ENCODE results near the gene MGAT4B.

Gene MGAT4B

DNA sequence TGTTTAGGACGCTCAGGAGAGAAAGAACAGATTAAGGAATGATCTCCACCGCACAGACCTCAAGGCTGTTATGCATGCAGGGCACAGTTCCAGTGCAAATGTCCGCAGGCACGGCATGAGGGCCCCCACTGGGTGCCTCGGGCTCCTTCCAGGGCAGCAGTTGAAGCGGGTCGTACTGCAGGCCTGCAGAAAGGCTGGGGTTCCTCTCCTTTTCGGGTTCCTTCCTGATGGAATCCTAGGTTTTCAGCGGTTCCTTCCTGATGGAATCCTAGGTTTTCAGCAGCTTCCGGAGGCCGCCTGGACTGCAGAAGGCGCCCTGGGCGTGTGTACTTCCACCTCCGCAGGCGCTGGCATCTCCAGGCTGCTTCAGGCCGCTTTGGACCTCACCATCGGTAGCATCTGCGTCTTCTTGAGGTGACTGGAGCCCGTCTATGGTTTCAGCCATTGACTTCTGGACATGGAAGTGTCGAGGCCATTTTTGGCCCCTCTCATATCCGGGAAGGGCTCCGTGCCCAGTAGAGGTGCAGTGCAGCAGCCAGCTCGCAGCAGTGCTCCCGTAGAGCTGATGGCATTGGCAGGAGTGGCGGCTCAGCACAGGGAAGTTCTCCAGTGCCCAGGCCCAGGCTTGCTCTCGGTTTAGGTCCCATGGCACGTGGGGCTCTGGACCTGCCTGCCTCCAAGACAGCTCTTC is 5.6 kb upstream of the MGAT4B start:
- no peak overlapping the region for H3K4me3 ChIP-seq (replicated peaks; ENCODE audit: low read depth, low read length)
- TF ChIP-seq, protein P1, sequence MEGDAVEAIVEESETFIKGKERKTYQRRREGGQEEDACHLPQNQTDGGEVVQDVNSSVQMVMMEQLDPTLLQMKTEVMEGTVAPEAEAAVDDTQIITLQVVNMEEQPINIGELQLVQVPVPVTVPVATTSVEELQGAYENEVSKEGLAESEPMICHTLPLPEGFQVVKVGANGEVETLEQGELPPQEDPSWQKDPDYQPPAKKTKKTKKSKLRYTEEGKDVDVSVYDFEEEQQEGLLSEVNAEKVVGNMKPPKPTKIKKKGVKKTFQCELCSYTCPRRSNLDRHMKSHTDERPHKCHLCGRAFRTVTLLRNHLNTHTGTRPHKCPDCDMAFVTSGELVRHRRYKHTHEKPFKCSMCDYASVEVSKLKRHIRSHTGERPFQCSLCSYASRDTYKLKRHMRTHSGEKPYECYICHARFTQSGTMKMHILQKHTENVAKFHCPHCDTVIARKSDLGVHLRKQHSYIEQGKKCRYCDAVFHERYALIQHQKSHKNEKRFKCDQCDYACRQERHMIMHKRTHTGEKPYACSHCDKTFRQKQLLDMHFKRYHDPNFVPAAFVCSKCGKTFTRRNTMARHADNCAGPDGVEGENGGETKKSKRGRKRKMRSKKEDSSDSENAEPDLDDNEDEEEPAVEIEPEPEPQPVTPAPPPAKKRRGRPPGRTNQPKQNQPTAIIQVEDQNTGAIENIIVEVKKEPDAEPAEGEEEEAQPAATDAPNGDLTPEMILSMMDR (IDR thresholded peaks at IDR 0.05; ENCODE audit: insufficient read depth, low read length, poor library complexity, severe bottlenecking) = no peak
- H3K27me3 ChIP-seq (replicated peaks; ENCODE audit: control insufficient read depth, insufficient read depth, low read length) = no peaks in the 10 kb centered on the region
- no peaks in the 10 kb centered on the region; the same call in none of the 2 replicates for H3K36me3 ChIP-seq (ENCODE audit: control insufficient read depth, insufficient read depth, low read length)
- DNase-seq (ENCODE audit: extremely low read depth, insufficient read length) = no peak

DNA sequence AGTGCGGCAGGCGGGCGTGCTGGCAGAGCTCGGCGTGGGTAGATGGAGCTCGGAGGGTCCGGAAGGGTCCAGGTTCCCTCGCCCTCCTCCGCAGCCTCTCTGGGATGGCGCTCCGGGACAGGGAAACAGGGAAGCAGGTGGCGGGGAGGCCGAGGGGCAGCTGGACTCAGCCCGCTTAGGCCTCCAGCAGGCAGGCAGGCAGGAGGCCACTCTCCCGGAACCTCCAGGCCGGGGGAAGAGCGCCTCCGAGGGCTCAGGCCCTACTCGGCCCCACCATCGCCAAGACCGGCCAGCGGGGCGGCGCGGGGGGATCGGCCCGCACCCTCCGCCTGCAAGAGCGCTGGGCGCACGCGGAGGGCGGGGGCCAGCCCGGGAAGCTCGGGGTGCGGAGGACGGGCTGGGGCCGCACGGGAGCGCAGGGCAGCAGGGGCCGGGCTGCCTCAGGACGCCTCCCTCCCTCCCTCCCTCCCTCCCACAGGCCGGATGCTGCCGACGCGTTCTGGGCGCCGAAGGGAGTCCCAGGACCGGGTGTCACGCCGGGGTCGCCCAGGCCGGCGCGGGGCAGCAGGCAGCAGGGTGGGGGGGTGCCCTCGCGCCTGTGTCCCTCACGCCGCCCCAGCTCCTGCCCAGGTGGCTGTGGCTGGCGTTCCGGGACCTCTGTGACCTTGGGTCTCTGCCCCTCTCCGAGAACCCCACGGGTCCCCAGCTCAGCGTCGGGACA is 977 bp downstream of the MGAT4B start:
- H3K4me3 ChIP-seq (replicated peaks; ENCODE audit: low read depth, low read length) = peak overlapping the region; percentile 86
- peaks cover 2% of the 10 kb centered on the region for H3K36me3 ChIP-seq (ENCODE audit: control insufficient read depth, insufficient read depth, low read length)
- DNase-seq (ENCODE audit: extremely low read depth, insufficient read length) = peak; percentile 65
- TF ChIP-seq, protein P1 (IDR thresholded peaks at IDR 0.05; ENCODE audit: insufficient read depth, low read length, poor library complexity, severe bottlenecking) = no peak
- H3K27me3 ChIP-seq (replicated peaks; ENCODE audit: control insufficient read depth, insufficient read depth, low read length) = no peaks in the 10 kb centered on the region

DNA sequence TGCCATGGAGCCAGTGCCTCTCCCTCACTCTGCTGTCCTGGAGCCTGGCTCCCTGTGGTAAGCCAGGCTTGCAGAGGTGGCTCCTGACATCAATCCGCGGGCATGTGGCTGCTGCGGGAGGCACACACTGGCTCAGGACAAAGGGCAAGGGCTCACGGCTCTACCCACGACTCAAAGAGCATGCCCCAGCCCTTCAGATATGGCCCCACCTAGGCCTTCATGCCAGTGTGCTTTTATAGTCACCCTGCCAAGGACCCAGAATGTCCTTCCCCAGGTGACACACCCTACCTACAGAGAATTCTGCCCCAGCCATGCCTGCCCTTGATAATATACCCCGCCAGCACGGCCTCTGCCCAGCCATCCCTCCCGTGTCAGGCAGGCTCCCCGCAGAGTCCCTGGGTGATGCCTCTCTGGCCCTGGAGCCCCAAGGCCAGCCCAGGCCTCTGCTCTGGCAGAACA is 1.6 kb downstream of the MGAT4B start:
- DNase-seq (ENCODE audit: extremely low read depth, insufficient read length) = no peak
- Histone ChIP-seq H3K27me3 (replicated peaks; ENCODE audit: control insufficient read depth, insufficient read depth, low read length) (no peaks in the 10 kb centered on the region), H3K4me3 (replicated peaks; ENCODE audit: low read depth, low read length) (peak overlapping the region; percentile 86), H3K36me3 (ENCODE audit: control insufficient read depth, insufficient read depth, low read length) (peaks cover 2% of the 10 kb centered on the region)
- TF ChIP-seq, protein P1 (IDR thresholded peaks at IDR 0.05; ENCODE audit: insufficient read depth, low read length, poor library complexity, severe bottlenecking) = no peak

DNA sequence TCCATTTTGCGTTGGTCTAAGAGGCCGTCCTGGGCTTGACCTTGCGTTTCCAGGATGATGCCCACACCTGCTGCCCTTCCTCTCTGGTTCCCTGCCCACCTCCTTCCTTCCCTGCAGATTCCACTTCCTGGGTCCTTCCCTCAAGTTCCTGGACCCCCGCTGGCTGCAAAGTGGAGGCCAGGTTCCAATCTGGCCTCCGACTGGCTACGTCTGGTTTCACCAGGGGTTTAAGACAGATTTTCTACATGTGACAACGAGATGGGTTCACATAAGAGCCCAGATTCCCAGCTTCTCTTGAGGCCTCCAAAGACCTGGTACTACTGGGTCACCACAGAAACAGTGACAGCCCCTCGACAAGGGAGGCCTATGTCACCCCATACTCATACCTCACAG is 2.1 kb downstream of the MGAT4B start:
- Histone ChIP-seq H3K4me3 (replicated peaks; ENCODE audit: low read depth, low read length) (no peak overlapping the region), H3K27me3 (replicated peaks; ENCODE audit: control insufficient read depth, insufficient read depth, low read length) (no peaks in the 10 kb centered on the region), H3K36me3 (ENCODE audit: control insufficient read depth, insufficient read depth, low read length) (peaks cover 6% of the 10 kb centered on the region)
- TF ChIP-seq, protein P1 (IDR thresholded peaks at IDR 0.05; ENCODE audit: insufficient read depth, low read length, poor library complexity, severe bottlenecking) = no peak
- DNase-seq (ENCODE audit: extremely low read depth, insufficient read length) = no peak

DNA sequence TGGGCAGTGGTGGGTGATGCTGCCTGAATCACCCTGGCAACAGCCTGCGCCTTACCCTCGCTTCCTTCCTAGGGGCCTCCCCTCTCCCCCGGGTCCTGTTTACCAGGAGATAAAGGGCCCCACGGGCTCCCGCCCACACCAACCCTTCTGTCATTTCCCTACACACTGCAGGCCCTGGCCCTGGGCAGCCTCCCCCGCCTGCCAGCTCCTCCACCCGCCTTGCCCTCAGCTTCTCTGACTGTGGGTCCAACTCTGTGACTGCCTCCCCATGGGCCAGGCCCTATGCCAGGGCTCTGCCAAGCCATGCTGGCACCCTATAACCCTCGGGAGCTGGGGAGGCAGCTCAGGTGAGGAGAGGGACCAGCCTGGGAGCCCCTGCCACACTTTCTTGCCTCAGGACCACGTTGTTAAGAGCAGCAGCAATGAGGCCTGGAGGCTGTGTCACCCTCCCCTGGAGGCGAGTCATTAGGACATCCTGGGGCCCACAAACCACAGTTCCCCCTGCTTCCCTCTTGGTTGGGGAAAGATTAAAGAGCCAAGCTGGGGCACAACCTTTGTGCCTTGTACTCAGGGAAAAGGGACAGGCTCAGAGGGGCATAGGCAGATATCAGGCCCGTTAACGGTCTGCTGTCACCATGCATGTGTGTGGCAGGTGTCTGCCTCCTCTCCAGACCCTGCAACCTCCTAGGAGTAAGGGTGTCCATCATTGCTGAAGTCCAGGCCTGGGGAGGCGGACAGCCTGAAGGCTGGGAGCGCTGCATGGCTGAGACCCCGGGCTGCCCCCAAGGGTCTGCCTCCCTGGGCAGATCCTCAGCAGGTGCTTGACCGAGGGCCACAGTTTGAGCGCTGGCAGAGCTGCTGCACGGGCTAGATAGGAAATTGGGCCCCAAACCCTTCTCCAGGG is 2.8 kb downstream of the MGAT4B start:
- Histone ChIP-seq H3K4me3 (replicated peaks; ENCODE audit: low read depth, low read length) (no peak overlapping the region), H3K27me3 (replicated peaks; ENCODE audit: control insufficient read depth, insufficient read depth, low read length) (no peaks in the 10 kb centered on the region), H3K36me3 (ENCODE audit: control insufficient read depth, insufficient read depth, low read length) (peaks cover 7% of the 10 kb centered on the region)
- TF ChIP-seq, protein P1 (IDR thresholded peaks at IDR 0.05; ENCODE audit: insufficient read depth, low read length, poor library complexity, severe bottlenecking) = no peak
- DNase-seq (ENCODE audit: extremely low read depth, insufficient read length) = no peak

All from GM06990 (cell line).